OCI-LY7 (cell line): ENCODE measurements around the gene AKAP9. TPM values are rescaled to one million over a fixed set of nuclear protein-coding genes. Genes with fewer than 3 reads are reported as not detected.

ENCODE experiments used
- BruUV-seq: library from RNA; stranded (reverse); fragments of 400-500 nt; replicated peaks from 2 replicates; lab custom pipeline; 2021; lab: Mats Ljungman, UMichigan
- CTCF ChIA-PET: fragments of 300-600 bp; sonication (Branson Sonifier 250); formaldehyde crosslinking; loops from one replicate; lab custom pipeline; 2022; ENCODE audit warnings: antibody characterized with exemption; ENCODE audit not compliant: unreplicated experiment; lab: Charles Lee
- POLR2A ChIA-PET: fragments of 300-600 bp; sonication (Branson Sonifier 250); formaldehyde crosslinking; loops from one replicate; lab custom pipeline; 2022; ENCODE audit warnings: antibody characterized with exemption; lab: Charles Lee
- DNase-seq: peaks from one replicate; pipeline ENCODE4 v3.0.0-alpha.2; 2015; ENCODE audit warnings: low spot score
- H2AFZ ChIP-seq: fragments of 200-600 bp; sonication (generic), shearing (Covaris generic); 2 replicates; pipeline ENCODE4 v1.6.1; 2014; ENCODE audit warnings: mild to moderate bottlenecking, antibody characterized with exemption, low read length, moderate library complexity
- H3K27ac ChIP-seq: fragments of 200-600 bp; sonication (generic); 2 replicates; pipeline ENCODE4 v1.5.1; 2014; ENCODE audit warnings: mixed run types, low read depth, mild to moderate bottlenecking, moderate library complexity, low read length, inconsistent platforms; ENCODE audit not compliant: poor library complexity, severe bottlenecking
- H3K36me3 ChIP-seq: fragments of 200-600 bp; sonication (generic); 2 replicates; pipeline ENCODE4 v1.6.1; 2014; ENCODE audit warnings: mild to moderate bottlenecking, antibody characterized with exemption, low read length, moderate library complexity, mixed read lengths; ENCODE audit not compliant: insufficient read depth
- H3K4me1 ChIP-seq: fragments of 200-600 bp; sonication (generic); 2 replicates; pipeline ENCODE4 v1.5.1; 2014; ENCODE audit warnings: mild to moderate bottlenecking, low read length; ENCODE audit not compliant: insufficient read depth, poor library complexity, severe bottlenecking
- H3K4me2 ChIP-seq: fragments of 200-600 bp; sonication (generic); 2 replicates; pipeline ENCODE4 v1.6.1; 2014; ENCODE audit warnings: mild to moderate bottlenecking, low read length
- H3K4me3 ChIP-seq: fragments of 200-600 bp; sonication (generic); 2 replicates; pipeline ENCODE4 v1.5.1; 2014; ENCODE audit warnings: mild to moderate bottlenecking, low read depth, low read length; ENCODE audit not compliant: poor library complexity, severe bottlenecking
- H3K79me2 ChIP-seq: fragments of 200-600 bp; sonication (generic); 2 replicates; pipeline ENCODE4 v1.6.1; 2016; ENCODE audit warnings: low read depth, mild to moderate bottlenecking, low read length, moderate library complexity, mixed read lengths; ENCODE audit not compliant: insufficient read depth
- H3K9me2 ChIP-seq: fragments of 200-600 bp; sonication (generic); 2 replicates; pipeline ENCODE4 v1.6.1; 2016; ENCODE audit warnings: mild to moderate bottlenecking, low read length, mixed read lengths; ENCODE audit not compliant: insufficient read depth
- H3K9me3 ChIP-seq: fragments of 200-600 bp; sonication (generic); 2 replicates; pipeline ENCODE4 v1.6.1; 2014; ENCODE audit warnings: mild to moderate bottlenecking, mixed run types, low read length, mixed read lengths
- H4K20me1 ChIP-seq: fragments of 200-600 bp; sonication (generic); 2 replicates; pipeline ENCODE4 v1.6.1; 2014; ENCODE audit warnings: mild to moderate bottlenecking, antibody characterized with exemption, low read length, moderate library complexity, mixed read lengths; ENCODE audit not compliant: insufficient read depth
- CTCF ChIP-seq: fragments of 200-600 bp; sonication (generic); conservative IDR thresholded peaks from 2 replicates; pipeline ENCODE4 v1.5.1; 2014; ENCODE audit warnings: mild to moderate bottlenecking, antibody characterized with exemption, low read length, moderate library complexity, mixed read lengths
- EZH2phosphoT487 ChIP-seq: fragments of 200-600 bp; sonication (generic); IDR thresholded peaks from 2 replicates; pipeline ENCODE4 v1.6.1; 2018; ENCODE audit warnings: low read depth, borderline replicate concordance, mild to moderate bottlenecking, mixed run types, antibody characterized with exemption, low read length, moderate library complexity, mixed read lengths
- intact Hi-C: fragments of 100-400 bp; cut with micrococcal nuclease; formaldehyde crosslinking; loops from one replicate; pipeline ENCODE4 v1.10.0; 2022; ENCODE audit not compliant: unreplicated experiment
- total RNA-seq, 2 experiments: library from RNA; depleted of rRNA in 1 of 2; stranded (reverse); fragments of >200 nt in 1 of 2; shearing (Covaris generic) in 1 of 2; gene quantifications; 2 replicates each; pipeline ENCODE4 v1.2.3, GENCODE V29; 2014 to 2022

AKAP9 gene
- total RNA-seq, 2 experiments from 2014 or later: 32.6 to 38.1 TPM

- CTCF ChIA-PET: no interaction called here
Measured at GRCh38 chr7:92057375-92057774, 116.7 kb downstream of the AKAP9 start.

GRCh38 chr7:92058040-92058439, 117.4 kb downstream of the AKAP9 start:
- TF ChIP-seq EZH2phosphoT487 (no peak), CTCF (no peak)
- Histone ChIP-seq H3K9me3 (no peaks in the 10 kb centered on the region), H3K4me2 (no peak overlapping the region), H3K4me1 (peaks cover 8% of the 10 kb centered on the region), H3K9me2 (no peaks in the 10 kb centered on the region), H3K4me3 (no peak overlapping the region), H3K36me3 (peaks cover 9% of the 10 kb centered on the region), H3K27ac (no peak overlapping the region), H4K20me1 (no peaks in the 10 kb centered on the region), H3K79me2 (no peaks in the 10 kb centered on the region), H2AFZ (no peak overlapping the region)
- BruUV-seq: no TSS peak
- DNase-seq: peak; percentile 15
- intact Hi-C loops: no loop called here
- POLR2A ChIA-PET: interaction anchor here (0.7 kb wide), 1 partner anchor 434 kb away, joined by 3 read pairs; no protein-coding TSS in a partner anchor
- CTCF ChIA-PET: no interaction called here

More at GRCh38 chr7:92057375-92057774, 116.7 kb downstream of the AKAP9 start:
- no peaks in the 10 kb centered on the region for H3K79me2 ChIP-seq
- no peak overlapping the region for H3K27ac ChIP-seq
- H3K4me3 ChIP-seq: no peak overlapping the region
- no peaks in the 10 kb centered on the region for H3K9me2 ChIP-seq
- no peak overlapping the region for H2AFZ ChIP-seq
- H3K36me3 ChIP-seq: peaks cover 4% of the 10 kb centered on the region
- H3K4me2 ChIP-seq: no peak overlapping the region
- BruUV-seq: no TSS peak
- H3K4me1 ChIP-seq: peaks cover 8% of the 10 kb centered on the region
- no peaks in the 10 kb centered on the region for H4K20me1 ChIP-seq
- TF ChIP-seq EZH2phosphoT487 (no peak), CTCF (no peak)
- H3K9me3 ChIP-seq: no peaks in the 10 kb centered on the region
- POLR2A ChIA-PET: interaction anchor here (0.6 to 0.9 kb wide), 5 partner anchors 9 to 434 kb away, joined by 3 to 4 read pairs (median 3); no protein-coding TSS in a partner anchor
- no peak for DNase-seq
- intact Hi-C loops: no loop called here

- BruUV-seq: no TSS peak
- CTCF ChIA-PET: no interaction called here
- Histone ChIP-seq H2AFZ (no peak overlapping the region), H3K9me3 (no peaks in the 10 kb centered on the region), H3K4me3 (no peak overlapping the region), H3K36me3 (peaks cover 13% of the 10 kb centered on the region; the same call in 1 of the 2 replicates), H3K4me2 (no peak overlapping the region), H4K20me1 (no peaks in the 10 kb centered on the region), H3K79me2 (no peaks in the 10 kb centered on the region), H3K4me1 (peaks cover 8% of the 10 kb centered on the region), H3K27ac (no peak overlapping the region), H3K9me2 (no peaks in the 10 kb centered on the region)
- no peak for TF ChIP-seq CTCF
- TF ChIP-seq EZH2phosphoT487: no peak
- DNase-seq: no peak
- intact Hi-C loops: no loop called here
- POLR2A ChIA-PET: interaction anchor here (1.0 kb wide), 1 partner anchor 15 kb away, joined by 5 read pairs; no protein-coding TSS in a partner anchor
Measured at GRCh38 chr7:92058899-92059298, 118.2 kb downstream of the AKAP9 start.
